Lower leg skin (tissue), 4 donors: ENCODE data around the gene PUDP. TPM values are rescaled to one million over a fixed set of nuclear protein-coding genes. Genes with fewer than 3 reads are reported as not detected.

Experiments
- DNase-seq, 2 donors: peaks; one replicate each; pipeline ENCODE4 v3.0.0-alpha.2; 2019; ENCODE audit warnings: low spot score in 2 of 2
- H3K4me3 ChIP-seq: fragments of 200-600 bp; sonication (generic); 2 replicates; pipeline ENCODE4 v1.5.1; 2017; ENCODE audit warnings: mild to moderate bottlenecking, low read depth; ENCODE audit not compliant: poor library complexity, severe bottlenecking
- POLR2A ChIP-seq, 2 donors: fragments of 450-650 bp; IDR thresholded peaks; one replicate each; pipeline ENCODE4 v1.6.1; 2016 to 2017; ENCODE audit warnings: antibody characterized with exemption in 2 of 2, mild to moderate bottlenecking in 1 of 2, moderate library complexity in 1 of 2
- WGBS, 2 donors: methylation state at CpG; one replicate each; pipeline ENCODE4 v1.1.5; 2018; 5-methylcytosine and 5-hydroxymethylcytosine counted together
- intact Hi-C: fragments of 100-400 bp; cut with DNase I; formaldehyde crosslinking; loops from one replicate; pipeline ENCODE4 v1.15.0; 2023; ENCODE audit warnings: low total_unique reads
- total RNA-seq, 4 donors: library from RNA; depleted of rRNA; stranded (reverse); fragments of >200 nt; gene quantifications; one replicate each; pipeline ENCODE4 v1.1.0, GENCODE V29; 2016
- TF ChIP-seq, protein P1 (sequence below), 3 donors: fragments of 450-650 bp; IDR thresholded peaks; one replicate each; pipeline ENCODE4 v1.5.1; 2016; ENCODE audit warnings: antibody characterized with exemption in 3 of 3, mild to moderate bottlenecking in 3 of 3, moderate library complexity in 2 of 3

PUDP gene
- 10 to 100 TPM in 1 of 4 donors, 1 to 10 TPM in 3; 5.7 to 10.7 (median 7.9) TPM for total RNA-seq

DNA sequence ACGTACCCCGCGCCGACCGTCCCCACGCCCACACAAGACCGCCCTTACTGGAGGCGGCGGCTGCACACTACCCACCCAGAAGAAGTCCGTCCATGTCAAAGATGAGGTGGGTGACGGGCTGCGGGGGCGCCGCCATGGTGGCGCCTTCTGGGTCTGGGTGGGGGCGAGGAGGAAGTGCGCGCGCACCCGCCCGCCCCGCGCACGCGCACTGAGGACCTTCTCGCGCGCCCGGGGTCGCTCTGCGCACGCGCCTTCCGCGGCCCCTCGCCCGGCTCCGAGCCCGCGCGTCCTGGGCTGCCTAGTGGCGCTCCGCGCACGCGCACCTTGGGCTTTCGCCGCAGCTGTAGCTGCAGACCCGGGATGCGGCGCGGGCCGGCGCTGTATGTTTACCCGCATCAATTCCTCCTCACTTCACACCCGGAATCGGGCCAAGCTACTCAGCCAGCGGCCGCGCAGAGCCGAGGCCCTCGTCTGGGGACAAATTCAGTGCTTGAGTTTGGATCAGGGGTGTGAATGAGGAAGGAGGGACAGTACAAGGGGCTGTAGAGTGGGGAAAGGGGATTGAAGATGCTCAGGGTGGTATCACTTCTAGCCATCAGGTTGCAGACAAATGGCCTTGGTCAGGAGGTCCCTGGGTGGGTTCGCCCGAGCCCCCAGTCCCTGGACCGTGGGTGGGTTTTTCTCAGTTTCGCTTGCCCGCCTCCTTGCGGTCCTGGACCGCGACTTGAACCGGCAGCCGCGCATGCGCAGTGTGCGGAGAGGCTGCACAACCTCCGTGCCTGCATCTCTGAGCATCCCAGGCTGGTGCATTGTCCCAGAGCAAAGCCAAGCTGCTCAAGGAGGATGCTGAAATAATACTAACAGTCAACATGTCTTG is at the start of gene PUDP:
TSS of gene PUDP (minus strand) at position 176 of the 877 bp plus-strand sequence. CDS start at position 136, 40 bp downstream.
- DNase-seq = peak; percentile 56 to 96
- H3K4me3 ChIP-seq = peak within 1 kb of the TSS; percentile 63
- intact Hi-C loops = no loop called here
- TF ChIP-seq, protein P1, sequence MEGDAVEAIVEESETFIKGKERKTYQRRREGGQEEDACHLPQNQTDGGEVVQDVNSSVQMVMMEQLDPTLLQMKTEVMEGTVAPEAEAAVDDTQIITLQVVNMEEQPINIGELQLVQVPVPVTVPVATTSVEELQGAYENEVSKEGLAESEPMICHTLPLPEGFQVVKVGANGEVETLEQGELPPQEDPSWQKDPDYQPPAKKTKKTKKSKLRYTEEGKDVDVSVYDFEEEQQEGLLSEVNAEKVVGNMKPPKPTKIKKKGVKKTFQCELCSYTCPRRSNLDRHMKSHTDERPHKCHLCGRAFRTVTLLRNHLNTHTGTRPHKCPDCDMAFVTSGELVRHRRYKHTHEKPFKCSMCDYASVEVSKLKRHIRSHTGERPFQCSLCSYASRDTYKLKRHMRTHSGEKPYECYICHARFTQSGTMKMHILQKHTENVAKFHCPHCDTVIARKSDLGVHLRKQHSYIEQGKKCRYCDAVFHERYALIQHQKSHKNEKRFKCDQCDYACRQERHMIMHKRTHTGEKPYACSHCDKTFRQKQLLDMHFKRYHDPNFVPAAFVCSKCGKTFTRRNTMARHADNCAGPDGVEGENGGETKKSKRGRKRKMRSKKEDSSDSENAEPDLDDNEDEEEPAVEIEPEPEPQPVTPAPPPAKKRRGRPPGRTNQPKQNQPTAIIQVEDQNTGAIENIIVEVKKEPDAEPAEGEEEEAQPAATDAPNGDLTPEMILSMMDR (IDR thresholded peaks at IDR 0.05) = no peak
- TF ChIP-seq POLR2A (IDR thresholded peaks at IDR 0.05) = no peak
- 0 to 1% methylated on average over 10 to 52 of the region's 76 CpGs for WGBS, 2 donors

GRCh38 chrX:7194606-7195005 is 46.7 kb upstream of the PUDP start:
- H3K4me3 ChIP-seq = no peak overlapping the region
- WGBS, 2 donors = 96 to 97% methylated on average over 11 of the region's 11 CpGs
- TF ChIP-seq, protein P1 (IDR thresholded peaks at IDR 0.05) = no peak
- TF ChIP-seq POLR2A (IDR thresholded peaks at IDR 0.05) = no peak
- intact Hi-C loops = no loop called here
- DNase-seq = no peak

DNA sequence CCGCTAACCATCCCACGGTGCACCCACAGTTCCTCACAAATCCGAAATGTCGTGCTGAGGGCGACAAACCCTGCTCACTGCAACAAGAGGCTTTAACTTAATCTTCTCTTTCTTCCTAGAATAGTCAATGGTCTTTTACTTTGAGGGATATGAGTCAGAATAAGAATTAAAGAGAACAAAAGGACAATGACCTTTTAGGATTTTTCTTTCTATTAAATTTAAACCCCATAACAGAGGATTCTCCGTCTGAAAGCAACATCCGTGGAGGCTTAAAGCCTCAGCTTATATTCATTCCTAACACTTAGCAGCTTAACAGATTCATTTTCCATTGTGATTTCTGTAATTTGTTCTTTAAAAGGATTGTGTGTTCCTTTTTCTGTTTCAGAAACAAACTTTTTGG is 44.9 kb upstream of the PUDP start:
- TF ChIP-seq, protein P1 (IDR thresholded peaks at IDR 0.05) = no peak
- no peak for TF ChIP-seq POLR2A (IDR thresholded peaks at IDR 0.05)
- H3K4me3 ChIP-seq = no peak overlapping the region
- WGBS, 2 donors = 91 to 93% methylated on average over 7 of the region's 7 CpGs

GRCh38 chrX:7191681-7192110 is 43.7 kb upstream of the PUDP start:
- no peak overlapping the region for H3K4me3 ChIP-seq
- DNase-seq = no peak
- 81 to 100% methylated on average over 1 to 2 of the region's 2 CpGs for WGBS, 2 donors
- intact Hi-C loops = no loop called here
- no peak for TF ChIP-seq POLR2A (IDR thresholded peaks at IDR 0.05)
- TF ChIP-seq, protein P1 (IDR thresholded peaks at IDR 0.05) = no peak

More for the DNA sequence above, 44.9 kb upstream of the PUDP start:
- intact Hi-C loops = no loop called here
- no peak for DNase-seq

DNA sequence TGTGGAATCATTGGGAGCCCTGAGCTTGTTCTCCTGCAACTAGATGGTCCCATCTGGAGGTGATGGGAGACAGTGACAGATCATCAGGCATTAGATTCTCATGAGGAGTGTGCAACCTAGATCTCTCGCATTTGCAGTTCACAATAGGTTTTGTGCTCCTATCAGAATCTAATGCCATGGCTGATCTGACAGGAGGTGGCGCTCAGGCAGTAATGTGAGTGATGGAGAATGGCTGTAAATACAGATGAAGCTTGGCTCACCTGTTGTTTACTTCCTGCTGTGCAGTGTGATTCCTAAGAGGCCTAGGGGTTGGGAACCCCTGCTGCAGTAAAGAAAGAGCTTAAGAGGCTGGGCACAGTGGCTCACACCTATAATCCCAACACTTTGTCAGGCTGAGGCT is 42.2 kb upstream of the PUDP start:
- intact Hi-C loops = no loop called here
- no peak overlapping the region for H3K4me3 ChIP-seq
- TF ChIP-seq, protein P1 (IDR thresholded peaks at IDR 0.05) = no peak
- no peak for TF ChIP-seq POLR2A (IDR thresholded peaks at IDR 0.05)
- 96 to 100% methylated on average over 2 of the region's 2 CpGs for WGBS, 2 donors
- no peak for DNase-seq
